ENCODE measurements around the gene KIAA1755. TPM values are rescaled to one million over a fixed set of nuclear protein-coding genes. Genes with fewer than 3 reads are reported as not detected.

Gene KIAA1755
- total and polyA plus RNA-seq, 10 of the 15 experiments (the other 5 are each of a cell fraction or from before 2014, with no cell fraction given): not detected

- TF ChIP-seq MXI1 (IDR thresholded peaks at IDR 0.05; ENCODE audit: low read depth, low read length) (no peak), TCF7 (IDR thresholded peaks at IDR 0.05; ENCODE audit: borderline replicate concordance) (no peak)
Measured at GRCh38 chr20:38230253-38230551, 30.3 kb downstream of the KIAA1755 start (continued).

- no peaks in the 10 kb centered on the region for H3K36me3 ChIP-seq (ENCODE audit: control insufficient read depth in 2 of 2, insufficient read depth in 2 of 2, low read length in 1 of 2)
- H4K20me1 ChIP-seq (ENCODE audit: control insufficient read depth, insufficient read depth): no peaks in the 10 kb centered on the region
- 46% methylated on average over 6 of the region's 6 CpGs for WGBS (ENCODE audit: insufficient coverage, insufficient replicate concordance, low lambda C conversion rate, missing lambda C conversion rate)
- no peak overlapping the region for H3K4me3 ChIP-seq
- RAD21 ChIA-PET (ENCODE audit: unreplicated experiment): no interaction called here
- DNase-seq (ENCODE audit: low read depth, low spot score) (no peak), FAIRE-seq (peak; percentile 49), ATAC-seq (0 out of 3 replicates have a peak, but pooled peaks have one; percentile 36)
- H3K27ac ChIP-seq (ENCODE audit: control insufficient read depth, insufficient read depth): no peak overlapping the region
- TF ChIP-seq SMC3 (IDR thresholded peaks at IDR 0.05; ENCODE audit: borderline replicate concordance, low read length): peak; percentile 53; the same call in 1 of the 2 replicates
- no peak for TF ChIP-seq RELB (IDR thresholded peaks at IDR 0.05; ENCODE audit: low read depth)
- no peak for TF ChIP-seq CREB1 (IDR thresholded peaks at IDR 0.05; ENCODE audit: low read depth)
- peak; percentile 40; the same call in 1 of the 2 replicates for TF ChIP-seq RAD21 (IDR thresholded peaks at IDR 0.05; ENCODE audit: insufficient read depth, low read depth, low read length)
- no peak for TF ChIP-seq SPI1 (IDR thresholded peaks at IDR 0.05; ENCODE audit: borderline replicate concordance, insufficient read depth, low read depth, low read length)
- no peak for TF ChIP-seq ZNF274 (IDR thresholded peaks at IDR 0.05; ENCODE audit: insufficient read depth, insufficient read length)
- no peak for TF ChIP-seq CHD2 (IDR thresholded peaks at IDR 0.05; ENCODE audit: borderline replicate concordance, low read depth, low read length)
- no peak for TF ChIP-seq MYC (IDR thresholded peaks at IDR 0.05; ENCODE audit: insufficient read depth, insufficient read length, insufficient replicate concordance, low read length, severe bottlenecking)
- no peak for TF ChIP-seq POLR2A (IDR thresholded peaks at IDR 0.05; ENCODE audit: low read depth, low read length)
- peak; percentile 36 to 44 (median 42); a peak in 5 of 6 replicates for TF ChIP-seq CTCF (IDR thresholded peaks at IDR 0.05 in 2 of 3, conservative IDR thresholded peaks at IDR 0.05 in 1 of 3; ENCODE audit: control insufficient read depth in 2 of 3, extremely low read depth in 1 of 3, insufficient read depth in 1 of 3, low read depth in 3 of 3, low read length in 3 of 3)
- TF ChIP-seq TCF7 (IDR thresholded peaks at IDR 0.05; ENCODE audit: borderline replicate concordance): no peak
- H3K9me3 ChIP-seq (replicated peaks; ENCODE audit: control insufficient read depth, insufficient read depth, low read length): no peaks in the 10 kb centered on the region
- SMC1A ChIA-PET (ENCODE audit: uncharacterized antibody, unreplicated experiment): no interaction called here
- CTCF ChIA-PET: interaction anchor here (0.6 to 3.6 kb wide), 5 partner anchors 9 to 179 kb away, joined by 3 to 17 read pairs (median 3); no protein-coding TSS in a partner anchor
- no peak overlapping the region for H3K9ac ChIP-seq (ENCODE audit: control insufficient read depth, insufficient read depth, low read length)
- H3K4me1 ChIP-seq (ENCODE audit: control insufficient read depth, insufficient read depth, low read length): no peaks in the 10 kb centered on the region
- no TSS peak for BruUV-seq (replicated peaks)
- H3K27me3 ChIP-seq (replicated peaks in 1 of 2; ENCODE audit: control insufficient read depth in 2 of 2, insufficient read depth in 2 of 2, low read length in 1 of 2): no peaks in the 10 kb centered on the region; a peak in 2 of 4 replicates
- POLR2A ChIA-PET: no interaction called here
- intact Hi-C loops (cut with micrococcal nuclease; ENCODE audit: unreplicated experiment): loop anchor here (5.0 kb wide), 1 partner anchor 178 kb away; no protein-coding TSS in a partner anchor
- no peak overlapping the region for H2AFZ ChIP-seq (ENCODE audit: control insufficient read depth, low read depth, low read length)
- H3K79me2 ChIP-seq (ENCODE audit: control insufficient read depth, insufficient read depth, low read length): no peaks in the 10 kb centered on the region
- in situ Hi-C loops (cut with MboI): loop anchor here (10.0 kb wide), 1 partner anchor 665 kb away; no protein-coding TSS in a partner anchor
- H3K4me2 ChIP-seq (ENCODE audit: control insufficient read depth, insufficient read depth): no peak overlapping the region
Measured at GRCh38 chr20:38229376-38230252, 30.9 kb downstream of the KIAA1755 start.

All from GM12878 (cell line).